ENCODE measurements around the gene MTARC1. TPM values are rescaled to one million over a fixed set of nuclear protein-coding genes. Genes with fewer than 3 reads are reported as not detected.
A peak's percentile ranks its signal among the peaks of the same experiment; 100 is the strongest.

Gene MTARC1
- total and polyA plus RNA-seq, 2 of the 4 experiments (the other 2 are of a cell fraction): 0.18 to 0.55 TPM

- dilution Hi-C loops (cut with HindIII; ENCODE audit: low sequenced_read_pairs, unreplicated experiment) (no loop called here), in situ Hi-C loops (cut with MboI; ENCODE audit: low sequenced_read_pairs) (no loop called here), intact Hi-C loops (cut with micrococcal nuclease) (no loop called here)
- ChIA-PET POLR2A (ENCODE audit: unreplicated experiment) (no interaction called here), CTCF (interaction anchor here (0.9 to 1.0 kb wide), 2 partner anchors 11 to 47 kb away, joined by 3 read pairs; no protein-coding TSS in a partner anchor)
- Histone ChIP-seq H2AFZ (replicated peaks; ENCODE audit: low read length, poor library complexity) (no peak overlapping the region), H3K9ac (ENCODE audit: low read depth, low read length) (no peak overlapping the region), H3K4ac (ENCODE audit: low read depth, low read length) (no peak overlapping the region; the same call in 1 of the 2 replicates), H4K91ac (ENCODE audit: insufficient read depth, low read depth, low read length) (no peak overlapping the region; the same call in 1 of the 2 replicates), H3K4me3 (ENCODE audit: insufficient read depth, low read depth, low read length) (no peak overlapping the region), H2AK5ac (ENCODE audit: low read depth, low read length) (peak overlapping the region; percentile 44), H4K8ac (ENCODE audit: low read depth in 2 of 2, low read length in 2 of 2) (no peak overlapping the region), H3K4me1 (ENCODE audit: control insufficient read depth, insufficient read depth, low read length) (peaks cover 19% of the 10 kb centered on the region), H3K56ac (ENCODE audit: extremely low read depth, insufficient read depth, low read length) (no peak overlapping the region), H4K5ac (ENCODE audit: low read depth, low read length) (no peak overlapping the region; the same call in 1 of the 2 replicates), H3K9me1 (ENCODE audit: insufficient read depth, low read length) (no peaks in the 10 kb centered on the region), H2BK5ac (ENCODE audit: low read depth, low read length, poor library complexity, severe bottlenecking) (no peak overlapping the region), H3K27me3 (ENCODE audit: control insufficient read depth, insufficient read depth, low read length) (peaks cover 4% of the 10 kb centered on the region), H2BK120ac (ENCODE audit: low read depth, low read length) (no peak overlapping the region), H3K14ac (replicated peaks; ENCODE audit: low read depth, low read length) (no peak overlapping the region), H4K20me1 (ENCODE audit: insufficient read depth, low read length) (no peaks in the 10 kb centered on the region), H3K18ac (ENCODE audit: low read depth, low read length) (no peak overlapping the region; the same call in 1 of the 2 replicates), H3K23ac (ENCODE audit: low read depth, low read length) (no peak overlapping the region; the same call in 1 of the 2 replicates), H3K36me3 (ENCODE audit: control insufficient read depth, insufficient read depth, low read length) (no peaks in the 10 kb centered on the region), H3K79me1 (ENCODE audit: low read depth in 1 of 2, low read length in 2 of 2) (no peaks in the 10 kb centered on the region), H3K27ac (ENCODE audit: insufficient read depth, low read length) (peak overlapping the region; percentile 12; the same call in 1 of the 2 replicates), H3K4me2 (ENCODE audit: low read depth, low read length) (no peak overlapping the region), H2BK15ac (ENCODE audit: low read depth, low read length) (0 out of 3 replicates have a peak overlapping the region, but pooled peaks have one; percentile 31), H2BK20ac (ENCODE audit: low read depth, low read length) (no peak overlapping the region; the same call in 1 of the 2 replicates), H3K9me3 (ENCODE audit: control insufficient read depth, insufficient read depth, low read length) (no peaks in the 10 kb centered on the region), H2AK9ac (replicated peaks; ENCODE audit: low read depth, low read length, poor library complexity) (no peak overlapping the region)
- DNase-seq (no peak), ATAC-seq (ENCODE audit: low read depth) (no peak)
- TF ChIP-seq POLR2A (IDR thresholded peaks at IDR 0.05; ENCODE audit: low read depth, low read length): no peak
- no peak for TF ChIP-seq MAFK (IDR thresholded peaks at IDR 0.05; ENCODE audit: low read depth, low read length)
- no peak for TF ChIP-seq CTCF (conservative IDR thresholded peaks at IDR 0.05; ENCODE audit: low read depth, low read length)
- TF ChIP-seq RAD21 (IDR thresholded peaks at IDR 0.05; ENCODE audit: low read length): no peak
- no peak for TF ChIP-seq RFX5 (IDR thresholded peaks at IDR 0.05; ENCODE audit: low read depth, low read length)
- no peak for TF ChIP-seq SMC3 (IDR thresholded peaks at IDR 0.05; ENCODE audit: low read depth, low read length)
- no peak for TF ChIP-seq MXI1 (IDR thresholded peaks at IDR 0.05; ENCODE audit: borderline replicate concordance, low read depth, low read length)
- no peak for TF ChIP-seq RCOR1 (IDR thresholded peaks at IDR 0.05; ENCODE audit: insufficient replicate concordance, low read length)
- TF ChIP-seq USF2 (IDR thresholded peaks at IDR 0.05; ENCODE audit: low read depth, low read length): no peak
- no peak for TF ChIP-seq NFE2L2 (IDR thresholded peaks at IDR 0.05; ENCODE audit: low read depth, low read length)
- TF ChIP-seq FOS (IDR thresholded peaks at IDR 0.05; ENCODE audit: low read depth, low read length): no peak
- TF ChIP-seq ELK1 (IDR thresholded peaks at IDR 0.05; ENCODE audit: borderline replicate concordance, low read depth, low read length): no peak
- TF ChIP-seq CEBPB (IDR thresholded peaks at IDR 0.05; ENCODE audit: low read depth, low read length): no peak
- no peak for TF ChIP-seq BHLHE40 (IDR thresholded peaks at IDR 0.05; ENCODE audit: low read depth, low read length)
- TF ChIP-seq CHD1 (IDR thresholded peaks at IDR 0.05; ENCODE audit: low read depth, low read length): no peak
- no TSS peak for BruUV-seq (replicated peaks)
- WGBS, 2 experiments (ENCODE audit: extremely low coverage in 2 of 2, insufficient read length in 1 of 2): no CpG with 5 or more reads among the region's 6 CpGs
Observed at GRCh38 chr1:220825819-220826551, 39.3 kb downstream of the MTARC1 start.

Measured in IMR-90 (cell line).